WTC11 (cell line): ENCODE results near the gene NRXN2. TPM values are rescaled to one million over a fixed set of nuclear protein-coding genes. Genes with fewer than 3 reads are reported as not detected.

Source experiments
- ATAC-seq: fragments of 200-7000 bp; cut with Tn5 transposase; 2 replicates; pipeline ENCODE4 v1.10.0; 2021; ENCODE audit warnings: mild to moderate bottlenecking, moderate library complexity
- CTCF ChIA-PET: fragments of 300-600 bp; sonication (Branson Sonifier 250); formaldehyde crosslinking; loops from one replicate; lab custom pipeline; 2021; ENCODE audit warnings: antibody characterized with exemption; lab: Charles Lee
- POLR2A ChIA-PET: fragments of 350-600 bp; sonication (Branson Sonifier 250); formaldehyde crosslinking; loops from one replicate; lab custom pipeline; 2021; ENCODE audit warnings: antibody characterized with exemption; lab: Charles Lee
- DNase-seq: peaks from one replicate; pipeline ENCODE4 v3.0.0; 2021; ENCODE audit warnings: low spot score
- H3K27ac Mint-ChIP-seq: 2 replicates; pipeline ENCODE4 v1.8.0; 2021; ENCODE audit warnings: mixed read lengths
- H3K27me3 Mint-ChIP-seq: 2 replicates; pipeline ENCODE4 v1.8.0; 2021; ENCODE audit warnings: low read depth, mild to moderate bottlenecking, moderate library complexity, mixed read lengths
- H3K36me3 Mint-ChIP-seq: 2 replicates; pipeline ENCODE4 v1.8.0; 2021; ENCODE audit warnings: mixed read lengths
- H3K4me1 Mint-ChIP-seq: 2 replicates; pipeline ENCODE4 v1.8.0; 2022; ENCODE audit warnings: mixed read lengths
- H3K4me3 Mint-ChIP-seq: 2 replicates; pipeline ENCODE4 v1.8.0; 2021; ENCODE audit warnings: mild to moderate bottlenecking, moderate library complexity, mixed read lengths
- H3K9me3 Mint-ChIP-seq: 2 replicates; pipeline ENCODE4 v1.8.0; 2021; ENCODE audit warnings: mixed read lengths
- AR ChIP-seq: fragments of 250-450 bp; sonication (Bioruptor Pico); IDR thresholded peaks from 2 replicates; pipeline ENCODE4 v1.9.0; 2021; ENCODE audit warnings: mild to moderate bottlenecking
- E2F5 ChIP-seq: sonication (generic); formaldehyde crosslinking; IDR thresholded peaks from 2 replicates; pipeline ENCODE4 v1.8.1; 2022; ENCODE audit warnings: mild to moderate bottlenecking, moderate library complexity, missing genetic modification reagents
- EMX1 ChIP-seq: fragments of 250-450 bp; sonication (Bioruptor Pico); IDR thresholded peaks from 2 replicates; pipeline ENCODE4 v1.8.0; 2021; ENCODE audit warnings: mild to moderate bottlenecking
- ERG ChIP-seq: fragments of 250-450 bp; sonication (Bioruptor Pico); IDR thresholded peaks from 2 replicates; pipeline ENCODE4 v1.8.0; 2021; ENCODE audit warnings: mild to moderate bottlenecking
- FOXP1 ChIP-seq: sonication (generic); formaldehyde crosslinking; IDR thresholded peaks from 2 replicates; pipeline ENCODE4 v1.8.0; 2022; ENCODE audit warnings: missing genetic modification reagents, mild to moderate bottlenecking, moderate library complexity, borderline replicate concordance
- IRF1 ChIP-seq: sonication (generic); formaldehyde crosslinking; IDR thresholded peaks from 2 replicates; pipeline ENCODE4 v1.8.0; 2023; ENCODE audit warnings: missing genetic modification reagents
- NR1H2 ChIP-seq: sonication (generic); formaldehyde crosslinking; IDR thresholded peaks from 2 replicates; pipeline ENCODE4 v1.9.0; 2021; ENCODE audit warnings: mild to moderate bottlenecking, moderate library complexity, missing genetic modification reagents
- PRRX2 ChIP-seq: fragments of 250-450 bp; sonication (Bioruptor Pico); IDR thresholded peaks from 2 replicates; pipeline ENCODE4 v1.8.0; 2021; ENCODE audit warnings: mild to moderate bottlenecking
- ZBTB21 ChIP-seq: sonication (generic); formaldehyde crosslinking; IDR thresholded peaks from 2 replicates; pipeline ENCODE4 v1.8.1; 2023; ENCODE audit warnings: mild to moderate bottlenecking, missing genetic modification reagents, borderline replicate concordance
- ZBTB43 ChIP-seq: sonication (generic); formaldehyde crosslinking; IDR thresholded peaks from 2 replicates; pipeline ENCODE4 v1.8.1; 2023; ENCODE audit warnings: mild to moderate bottlenecking, missing genetic modification reagents
- ZNF232 ChIP-seq: sonication (generic); formaldehyde crosslinking; IDR thresholded peaks from 2 replicates; pipeline ENCODE4 v1.8.0; 2022; ENCODE audit warnings: mild to moderate bottlenecking, missing genetic modification reagents
- ZNF263 ChIP-seq: sonication (generic); formaldehyde crosslinking; IDR thresholded peaks from 2 replicates; pipeline ENCODE4 v1.8.1; 2022; ENCODE audit warnings: low read depth, mild to moderate bottlenecking, moderate library complexity, missing genetic modification reagents
- ZNF281 ChIP-seq: sonication (generic); formaldehyde crosslinking; IDR thresholded peaks from 2 replicates; pipeline ENCODE4 v1.8.0; 2023; ENCODE audit warnings: mild to moderate bottlenecking, missing genetic modification reagents
- ZNF512 ChIP-seq: sonication (generic); formaldehyde crosslinking; IDR thresholded peaks from 2 replicates; pipeline ENCODE4 v1.8.1; 2022; ENCODE audit warnings: missing genetic modification reagents, borderline replicate concordance
- ZSCAN18 ChIP-seq: fragments of 250-450 bp; sonication (Bioruptor Pico); IDR thresholded peaks from 2 replicates; pipeline ENCODE4 v2.1.2; 2022; ENCODE audit warnings: mild to moderate bottlenecking, moderate library complexity
- total RNA-seq: library from RNA; stranded (reverse); gene quantifications from 3 replicates; pipeline ENCODE4 v1.2.3, GENCODE V29; 2021

Gene NRXN2
- total RNA-seq, 1 experiment from 2014 or later: 8.6 TPM

- ChIA-PET CTCF (interaction anchor here (0.7 to 3.0 kb wide), 9 partner anchors 10 to 245 kb away, joined by 3 to 19 read pairs (median 3); partner anchors contain the start of gene RASGRP2), POLR2A (no interaction called here)
- H3K36me3 Mint-ChIP-seq: no peaks in the 10 kb centered on the region
- DNase-seq (no peak), ATAC-seq (no peak)
- no peak overlapping the region for H3K4me3 Mint-ChIP-seq
- H3K27ac Mint-ChIP-seq: no peak overlapping the region
- H3K4me1 Mint-ChIP-seq: peaks cover 21% of the 10 kb centered on the region
- H3K27me3 Mint-ChIP-seq: peaks cover 49% of the 10 kb centered on the region
- no peak for TF ChIP-seq ERG (CRISPR knock-in tag)
- no peak for TF ChIP-seq NR1H2
- no peak for TF ChIP-seq IRF1 (CRISPR knock-in tag)
- no peak for TF ChIP-seq ZNF232 (CRISPR knock-in tag)
- TF ChIP-seq EMX1 (CRISPR knock-in tag): no peak
- TF ChIP-seq FOXP1 (CRISPR knock-in tag): no peak
- no peaks in the 10 kb centered on the region for H3K9me3 Mint-ChIP-seq
These were observed 28.8 kb downstream of the NRXN2 start for GRCh38 chr11:64694026-64694755.

- Mint-ChIP-seq H3K4me3 (peak overlapping the region; percentile 45; the same call in 1 of the 2 replicates), H3K9me3 (no peaks in the 10 kb centered on the region), H3K27ac (no peak overlapping the region), H3K4me1 (peaks cover 30% of the 10 kb centered on the region), H3K27me3 (peaks cover 49% of the 10 kb centered on the region), H3K36me3 (no peaks in the 10 kb centered on the region)
- DNase-seq: no peak
- ChIA-PET CTCF (interaction anchor here (0.6 to 3.0 kb wide), 7 partner anchors 8 to 244 kb away, joined by 3 to 19 read pairs (median 3); no protein-coding TSS in a partner anchor), POLR2A (interaction anchor here (0.5 kb wide), 1 partner anchor 1819 kb away, joined by 5 read pairs; no protein-coding TSS in a partner anchor)
- no peak for ATAC-seq
- TF ChIP-seq ZNF263 (CRISPR knock-in tag): no peak
- TF ChIP-seq ZSCAN18 (CRISPR knock-in tag): no peak
- TF ChIP-seq ZBTB21: no peak
- no peak for TF ChIP-seq ZNF281
- TF ChIP-seq E2F5 (CRISPR knock-in tag): no peak
- no peak for TF ChIP-seq ZBTB43 (CRISPR knock-in tag)
- no peak for TF ChIP-seq AR (CRISPR knock-in tag)
- no peak for TF ChIP-seq PRRX2
- no peak for TF ChIP-seq ZNF512 (CRISPR knock-in tag)
These were observed 30.1 kb downstream of the NRXN2 start for GRCh38 chr11:64692764-64693331.
